GM12892 (cell line): Measurements from ENCODE around the gene SCLT1.
"Not testable (repeated sequence)": the region's sequence is repeated elsewhere in the genome, so short reads cannot be mapped to it uniquely, and the experiment has no call there.

Source experiments
- DNase-seq: peaks from one replicate; pipeline ENCODE4 v3.0.0; 2011; ENCODE audit not compliant: insufficient read length
- FAIRE-seq: peaks from 2 replicates; lab custom pipeline; 2011; peaks lifted over from hg19 to GRCh38; lab: Jason Lieb, UNC
- POLR2A ChIP-seq: IDR thresholded peaks from 2 replicates; pipeline ENCODE4 v1.6.1; 2011; ENCODE audit warnings: low read depth, low read length, control low read depth
- POLR2AphosphoS5 ChIP-seq: IDR thresholded peaks from 2 replicates; pipeline ENCODE4 v1.6.1; 2011; ENCODE audit warnings: low read depth, low read length, control low read depth
- TAF1 ChIP-seq: IDR thresholded peaks from 2 replicates; pipeline ENCODE4 v1.6.1; 2011; ENCODE audit warnings: low read depth, mild to moderate bottlenecking, control low read depth, low read length, borderline replicate concordance

The SCLT1 gene

GRCh38 chr4:129109965-129110824 is 16.9 kb upstream of the SCLT1 start:
- FAIRE-seq (no peak), DNase-seq (no peak)
- TF ChIP-seq POLR2A, result no peak
- TF ChIP-seq POLR2AphosphoS5, result no peak
- no peak for TF ChIP-seq TAF1

GRCh38 chr4:129098531-129099001 is 5.2 kb upstream of the SCLT1 start:
- FAIRE-seq (no peak), DNase-seq (no peak)
- TF ChIP-seq TAF1 (no peak), POLR2A (no peak), POLR2AphosphoS5 (no peak)

GRCh38 chr4:129095811-129096454 is 2.6 kb upstream of the SCLT1 start, which contains the start of gene C4orf33:
C4orf33 (plus strand) TSS chr4:129096152; CDS start chr4:129102611, 6,459 bp downstream.
- peak; percentile 88 for FAIRE-seq
- peak; percentile 38 for DNase-seq
- TF ChIP-seq TAF1, result peak; percentile 78; the same call in 1 of the 2 replicates
- peak; percentile 90 for TF ChIP-seq POLR2AphosphoS5
- peak; percentile 88 for TF ChIP-seq POLR2A

- FAIRE-seq, result no peak
- DNase-seq, result no peak
- no peak for TF ChIP-seq TAF1
- no peak for TF ChIP-seq POLR2A
- TF ChIP-seq POLR2AphosphoS5, result no peak
Observed at GRCh38 chr4:129094347-129094746, 1.0 kb upstream of the SCLT1 start.

GRCh38 chr4:129092631-129093190 is 628 bp downstream of the SCLT1 start:
- TF ChIP-seq TAF1 (no peak), POLR2AphosphoS5 (no peak)
- peak; percentile 90 for FAIRE-seq
- DNase-seq, result no peak

GRCh38 chr4:129087516-129087915 is 5.8 kb downstream of the SCLT1 start:
- DNase-seq (no peak), FAIRE-seq (no peak)
- no peak for TF ChIP-seq TAF1
- TF ChIP-seq POLR2A, result no peak
- no peak for TF ChIP-seq POLR2AphosphoS5

- DNase-seq, result no peak
- TF ChIP-seq POLR2AphosphoS5 (no peak), POLR2A (no peak), TAF1 (no peak)
- peak; percentile 40 for FAIRE-seq
Observed at GRCh38 chr4:129085472-129085871, 7.9 kb downstream of the SCLT1 start.

- TF ChIP-seq POLR2A (no peak), POLR2AphosphoS5 (no peak), TAF1 (no peak)
- DNase-seq (no peak), FAIRE-seq (no peak)
Observed at GRCh38 chr4:129082302-129082701, 11.0 kb downstream of the SCLT1 start.

GRCh38 chr4:129080129-129080528 is 13.2 kb downstream of the SCLT1 start:
- FAIRE-seq (no peak), DNase-seq (no peak)
- TF ChIP-seq POLR2AphosphoS5 (no peak), POLR2A (no peak), TAF1 (no peak)

GRCh38 chr4:129077326-129077725 is 16.0 kb downstream of the SCLT1 start:
- no peak for FAIRE-seq
- no peak for DNase-seq
- TF ChIP-seq TAF1 (no peak), POLR2AphosphoS5 (no peak), POLR2A (no peak)

- FAIRE-seq, result not testable (repeated sequence)
Observed at GRCh38 chr4:129069537-129069936, 23.8 kb downstream of the SCLT1 start.

More at GRCh38 chr4:129069537-129069936, 23.8 kb downstream of the SCLT1 start:
- DNase-seq, result not testable (repeated sequence)
